OCI-LY3 (cell line): ENCODE data around the gene ITGA6.

ENCODE experiments used
- H2AFZ ChIP-seq: fragments of 200-600, 300-600 bp; shearing (Covaris generic); 2 replicates; pipeline ENCODE4 v1.6.0; 2014; ENCODE audit warnings: antibody characterized with exemption, low read depth, low read length
- H3K27ac ChIP-seq: fragments of 200-600, 300-600 bp; sonication (generic); 2 replicates; pipeline ENCODE4 v1.5.1; 2014; ENCODE audit warnings: mild to moderate bottlenecking, low read length, moderate library complexity, mixed read lengths
- H3K27me3 ChIP-seq: fragments of 200-600, 300-600 bp; sonication (generic); 2 replicates; pipeline ENCODE4 v1.6.1; 2014; ENCODE audit warnings: low read depth, low read length, mixed read lengths
- H3K36me3 ChIP-seq: fragments of 200-600, 300-600 bp; sonication (generic); replicated peaks from 2 replicates; pipeline ENCODE3; 2014; ENCODE audit warnings: low read depth, low read length, mixed read lengths
- H3K4me1 ChIP-seq: fragments of 300-600, 200-600 bp; sonication (generic); 2 replicates; pipeline ENCODE4 v1.6.1; 2014; ENCODE audit warnings: low read length, mixed read lengths
- H3K4me2 ChIP-seq: fragments of 200-600, 300-600 bp; sonication (generic); 2 replicates; pipeline ENCODE4 v1.6.1; 2014; ENCODE audit warnings: low read length, mixed read lengths
- H3K4me3 ChIP-seq: fragments of 300-600, 200-600 bp; sonication (generic); 2 replicates; pipeline ENCODE4 v1.5.1; 2014; ENCODE audit warnings: antibody characterized with exemption, mild to moderate bottlenecking, low read length, moderate library complexity
- H3K79me2 ChIP-seq: fragments of 300-600, 200-600 bp; shearing (Covaris generic); 2 replicates; pipeline ENCODE4 v1.6.1; 2014; ENCODE audit warnings: mild to moderate bottlenecking, low read length, mixed read lengths
- H3K9ac ChIP-seq: fragments of 300-600, 200-600 bp; shearing (Covaris generic); 2 replicates; pipeline ENCODE4 v1.6.0; 2014; ENCODE audit warnings: mild to moderate bottlenecking, low read length, moderate library complexity
- H3K9me3 ChIP-seq: fragments of 200-600, 300-600 bp; shearing (Covaris generic); 2 replicates; pipeline ENCODE4 v1.6.1; 2014; ENCODE audit warnings: low read length, mixed read lengths; ENCODE audit not compliant: insufficient read depth
- H4K20me1 ChIP-seq: fragments of 200-600, 300-600 bp; sonication (generic); 2 replicates; pipeline ENCODE4 v1.6.1; 2016; ENCODE audit warnings: low read length, mixed read lengths; ENCODE audit not compliant: insufficient read depth
- EZH2phosphoT487 ChIP-seq: fragments of 200-600 bp; shearing (Covaris generic); IDR thresholded peaks from 2 replicates; pipeline ENCODE4 v1.6.1; 2018; ENCODE audit warnings: antibody characterized with exemption, mixed run types, low read depth
- TF ChIP-seq, protein P1 (sequence below): fragments of 200-600, 300-600 bp; sonication (generic); IDR thresholded peaks from 2 replicates; pipeline ENCODE4 v1.5.1; 2014; ENCODE audit warnings: antibody characterized with exemption, low read length, low read depth

The ITGA6 gene

DNA sequence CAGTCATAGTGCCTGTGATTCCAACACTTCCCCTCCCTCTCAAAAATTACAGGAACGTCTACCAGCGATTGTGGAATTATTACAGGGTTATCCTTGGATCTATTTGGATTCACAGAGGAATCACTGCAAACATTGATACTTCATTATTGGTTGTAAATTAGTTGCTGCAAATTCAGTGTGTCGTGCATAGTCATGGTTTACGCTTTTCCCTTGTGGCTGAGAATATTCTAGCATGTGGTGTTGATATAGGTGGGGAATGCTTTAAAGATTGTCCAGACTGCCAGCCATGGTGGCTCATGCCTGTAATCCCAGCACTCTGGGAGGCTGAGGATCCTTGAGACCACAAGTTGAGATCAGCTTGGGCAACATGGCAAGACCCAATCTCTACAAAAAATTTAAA, 79.8 kb downstream of the ITGA6 start:
- Histone ChIP-seq H3K9ac (no peak overlapping the region), H3K27me3 (no peaks in the 10 kb centered on the region), H2AFZ (no peak overlapping the region), H3K79me2 (no peaks in the 10 kb centered on the region), H3K4me2 (no peak overlapping the region), H3K4me3 (no peak overlapping the region), H3K36me3 (peaks cover 4% of the 10 kb centered on the region), H4K20me1 (no peaks in the 10 kb centered on the region), H3K9me3 (peaks cover 4% of the 10 kb centered on the region; the same call in 1 of the 2 replicates), H3K4me1 (no peaks in the 10 kb centered on the region), H3K27ac (no peak overlapping the region)
- TF ChIP-seq EZH2phosphoT487, result no peak
- TF ChIP-seq, protein P1, sequence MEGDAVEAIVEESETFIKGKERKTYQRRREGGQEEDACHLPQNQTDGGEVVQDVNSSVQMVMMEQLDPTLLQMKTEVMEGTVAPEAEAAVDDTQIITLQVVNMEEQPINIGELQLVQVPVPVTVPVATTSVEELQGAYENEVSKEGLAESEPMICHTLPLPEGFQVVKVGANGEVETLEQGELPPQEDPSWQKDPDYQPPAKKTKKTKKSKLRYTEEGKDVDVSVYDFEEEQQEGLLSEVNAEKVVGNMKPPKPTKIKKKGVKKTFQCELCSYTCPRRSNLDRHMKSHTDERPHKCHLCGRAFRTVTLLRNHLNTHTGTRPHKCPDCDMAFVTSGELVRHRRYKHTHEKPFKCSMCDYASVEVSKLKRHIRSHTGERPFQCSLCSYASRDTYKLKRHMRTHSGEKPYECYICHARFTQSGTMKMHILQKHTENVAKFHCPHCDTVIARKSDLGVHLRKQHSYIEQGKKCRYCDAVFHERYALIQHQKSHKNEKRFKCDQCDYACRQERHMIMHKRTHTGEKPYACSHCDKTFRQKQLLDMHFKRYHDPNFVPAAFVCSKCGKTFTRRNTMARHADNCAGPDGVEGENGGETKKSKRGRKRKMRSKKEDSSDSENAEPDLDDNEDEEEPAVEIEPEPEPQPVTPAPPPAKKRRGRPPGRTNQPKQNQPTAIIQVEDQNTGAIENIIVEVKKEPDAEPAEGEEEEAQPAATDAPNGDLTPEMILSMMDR, result no peak

- Histone ChIP-seq H2AFZ (no peak overlapping the region), H3K9me3 (peaks cover 9% of the 10 kb centered on the region; the same call in 1 of the 2 replicates), H3K27ac (no peak overlapping the region)
Measured at GRCh38 chr2:172510088-172510487, 82.7 kb downstream of the ITGA6 start.

DNA sequence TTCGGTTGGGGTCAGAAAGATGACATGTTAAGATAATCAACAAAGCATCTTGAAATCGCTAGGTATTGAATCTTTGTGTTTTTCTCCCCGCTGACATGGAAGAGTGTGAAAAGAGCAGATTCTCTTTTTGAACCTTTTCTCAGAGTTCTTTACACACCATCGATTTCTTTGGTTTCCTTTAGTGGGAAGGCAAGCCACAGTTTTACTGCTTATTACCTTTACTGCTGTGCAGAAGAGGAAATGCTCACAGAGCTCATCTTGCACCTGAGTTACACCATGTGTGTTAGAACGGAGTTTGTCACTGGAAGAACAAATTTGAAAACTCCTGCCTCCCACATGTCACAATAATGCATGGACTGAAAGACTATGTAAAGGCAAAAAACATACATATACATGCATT, 83.2 kb downstream of the ITGA6 start:
- no peaks in the 10 kb centered on the region for H3K27me3 ChIP-seq
- H3K4me1 ChIP-seq, result no peaks in the 10 kb centered on the region
- H3K79me2 ChIP-seq, result no peaks in the 10 kb centered on the region
- H3K9me3 ChIP-seq, result peaks cover 9% of the 10 kb centered on the region
- H3K4me3 ChIP-seq, result no peak overlapping the region
- H4K20me1 ChIP-seq, result no peaks in the 10 kb centered on the region
- peaks cover 4% of the 10 kb centered on the region for H3K36me3 ChIP-seq
- H2AFZ ChIP-seq, result no peak overlapping the region
- no peak overlapping the region for H3K27ac ChIP-seq
- no peak overlapping the region for H3K9ac ChIP-seq
- TF ChIP-seq, protein P1, result no peak
- no peak for TF ChIP-seq EZH2phosphoT487
- H3K4me2 ChIP-seq, result no peak overlapping the region

More at GRCh38 chr2:172510088-172510487, 82.7 kb downstream of the ITGA6 start:
- Histone ChIP-seq H3K27me3 (no peaks in the 10 kb centered on the region), H3K4me1 (no peaks in the 10 kb centered on the region), H3K4me2 (no peak overlapping the region), H3K4me3 (no peak overlapping the region), H3K36me3 (peaks cover 4% of the 10 kb centered on the region), H4K20me1 (no peaks in the 10 kb centered on the region), H3K9ac (no peak overlapping the region), H3K79me2 (no peaks in the 10 kb centered on the region)
- TF ChIP-seq, protein P1, result no peak

DNA sequence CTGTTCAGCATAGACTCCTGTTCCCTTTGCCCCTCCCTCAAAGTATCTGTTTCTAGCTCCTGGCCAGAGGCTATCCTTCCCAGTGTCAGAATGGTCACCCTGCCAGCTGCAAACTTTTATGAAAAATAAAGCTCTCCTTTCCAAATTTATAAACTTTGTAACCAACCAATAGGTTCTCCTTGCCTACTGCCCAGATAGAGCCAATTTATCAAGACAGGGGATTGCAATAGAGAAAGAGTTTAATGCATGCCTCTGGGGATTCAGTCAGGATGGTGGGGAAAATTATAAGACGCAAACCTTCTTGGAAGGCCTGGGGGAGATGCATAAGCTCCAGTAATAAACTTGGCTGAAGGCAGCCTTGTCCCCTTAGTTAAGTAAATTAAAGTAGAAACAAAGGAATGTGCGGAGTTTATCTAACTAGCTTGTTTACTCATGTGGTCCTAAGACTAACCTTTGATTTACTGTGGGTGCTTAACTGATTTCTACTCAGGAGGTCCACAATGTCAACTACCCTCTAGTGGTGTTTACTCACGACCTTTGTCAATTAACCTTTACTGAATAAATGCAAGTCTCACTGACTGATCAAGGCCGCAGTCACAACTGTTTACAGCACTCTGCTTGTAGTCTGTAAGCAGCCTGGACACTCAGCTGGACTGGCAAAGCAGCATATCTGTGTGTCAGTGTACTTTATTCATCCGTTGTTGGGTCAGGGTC, 85.6 kb downstream of the ITGA6 start:
- Histone ChIP-seq H4K20me1 (no peaks in the 10 kb centered on the region), H3K9ac (no peak overlapping the region), H3K36me3 (peaks cover 4% of the 10 kb centered on the region), H3K27me3 (no peaks in the 10 kb centered on the region), H2AFZ (no peak overlapping the region), H3K9me3 (peaks cover 9% of the 10 kb centered on the region), H3K4me2 (no peak overlapping the region), H3K79me2 (no peaks in the 10 kb centered on the region), H3K4me1 (no peaks in the 10 kb centered on the region), H3K4me3 (no peak overlapping the region), H3K27ac (no peak overlapping the region)
- no peak for TF ChIP-seq EZH2phosphoT487
- TF ChIP-seq, protein P1, result no peak
